GM12873 (cell line): Measurements from ENCODE around the gene SELPLG.

Source experiments
- TF ChIP-seq, protein P1 (sequence below): IDR thresholded peaks from 2 replicates; pipeline ENCODE4 v1.5.1; 2012; ENCODE audit warnings: low read depth, mild to moderate bottlenecking, moderate library complexity, low read length, control low read depth; ENCODE audit not compliant: insufficient read depth; ENCODE audit errors: missing control alignments

SELPLG gene

GRCh38 chr12:108600702-108601007 lies 33.0 kb downstream of the SELPLG start:
- TF ChIP-seq, protein P1, sequence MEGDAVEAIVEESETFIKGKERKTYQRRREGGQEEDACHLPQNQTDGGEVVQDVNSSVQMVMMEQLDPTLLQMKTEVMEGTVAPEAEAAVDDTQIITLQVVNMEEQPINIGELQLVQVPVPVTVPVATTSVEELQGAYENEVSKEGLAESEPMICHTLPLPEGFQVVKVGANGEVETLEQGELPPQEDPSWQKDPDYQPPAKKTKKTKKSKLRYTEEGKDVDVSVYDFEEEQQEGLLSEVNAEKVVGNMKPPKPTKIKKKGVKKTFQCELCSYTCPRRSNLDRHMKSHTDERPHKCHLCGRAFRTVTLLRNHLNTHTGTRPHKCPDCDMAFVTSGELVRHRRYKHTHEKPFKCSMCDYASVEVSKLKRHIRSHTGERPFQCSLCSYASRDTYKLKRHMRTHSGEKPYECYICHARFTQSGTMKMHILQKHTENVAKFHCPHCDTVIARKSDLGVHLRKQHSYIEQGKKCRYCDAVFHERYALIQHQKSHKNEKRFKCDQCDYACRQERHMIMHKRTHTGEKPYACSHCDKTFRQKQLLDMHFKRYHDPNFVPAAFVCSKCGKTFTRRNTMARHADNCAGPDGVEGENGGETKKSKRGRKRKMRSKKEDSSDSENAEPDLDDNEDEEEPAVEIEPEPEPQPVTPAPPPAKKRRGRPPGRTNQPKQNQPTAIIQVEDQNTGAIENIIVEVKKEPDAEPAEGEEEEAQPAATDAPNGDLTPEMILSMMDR, result no peak

DNA sequence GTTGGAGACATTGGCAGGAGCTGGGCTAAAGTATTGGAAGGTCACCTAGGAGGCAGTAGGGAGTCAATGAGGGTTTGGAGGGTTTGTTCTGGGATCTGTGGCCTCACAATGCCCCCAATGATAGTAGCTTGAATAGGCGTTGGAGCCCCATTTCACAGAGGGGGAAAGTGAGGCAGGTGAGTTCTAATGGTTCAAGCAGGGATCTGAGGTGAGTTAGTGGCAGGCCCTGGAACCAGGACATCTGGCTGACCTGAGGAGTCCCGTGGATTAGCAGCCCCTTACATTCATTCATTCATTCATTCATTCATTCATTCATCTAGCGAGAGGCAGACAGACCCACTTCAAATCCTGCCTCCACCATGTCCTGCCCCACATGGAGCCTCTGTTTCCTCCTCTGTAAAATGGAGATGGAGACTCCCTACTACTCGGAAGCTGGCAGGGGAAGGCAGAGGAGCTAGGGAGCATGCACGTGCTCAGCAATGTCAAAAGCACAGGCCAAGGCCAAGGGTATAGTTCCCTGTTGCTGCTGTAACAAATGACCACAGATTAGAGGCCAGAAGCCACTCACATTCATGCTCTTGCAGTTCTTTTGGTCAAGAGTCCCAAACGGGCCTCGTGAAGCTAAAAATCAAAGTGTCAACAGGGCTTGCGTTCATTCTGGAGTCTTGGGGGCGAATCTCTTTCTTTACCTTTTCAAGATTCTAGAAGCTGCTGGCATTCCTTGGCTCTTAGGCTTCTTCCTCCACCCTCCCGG lies 33.6 kb downstream of the SELPLG start:
- TF ChIP-seq, protein P1, result no peak

DNA sequence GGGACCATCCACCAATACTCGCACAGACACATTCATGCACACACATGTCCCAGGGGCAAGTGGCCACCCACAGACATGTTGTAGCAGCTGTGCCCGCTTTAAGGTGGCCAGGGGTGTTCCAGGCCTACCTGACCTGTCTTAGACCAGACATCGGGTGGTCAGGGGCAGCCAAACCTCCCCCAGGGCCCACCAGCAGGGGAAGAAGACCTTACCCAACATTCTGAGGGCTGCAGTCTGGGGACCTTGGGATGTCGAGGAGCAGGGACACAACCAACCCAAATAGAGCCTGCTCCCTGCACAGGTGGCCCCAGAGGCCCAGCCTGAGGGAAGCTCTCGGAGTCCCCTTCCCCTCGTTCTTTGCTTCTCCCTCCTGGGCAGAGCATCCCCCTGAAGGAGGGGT lies 34.2 kb downstream of the SELPLG start:
- TF ChIP-seq, protein P1, result no peak

GRCh38 chr12:108598553-108599250 lies 35.0 kb downstream of the SELPLG start:
- TF ChIP-seq, protein P1, result no peak

- TF ChIP-seq, protein P1, result no peak
These were observed 35.9 kb downstream of the SELPLG start, which contains the start of gene TMEM119 for GRCh38 chr12:108597559-108598471. Gene TMEM119, minus strand, starts transcription at chr12:108598084. Its CDS starts 5,701 bp downstream, at chr12:108592383.

DNA sequence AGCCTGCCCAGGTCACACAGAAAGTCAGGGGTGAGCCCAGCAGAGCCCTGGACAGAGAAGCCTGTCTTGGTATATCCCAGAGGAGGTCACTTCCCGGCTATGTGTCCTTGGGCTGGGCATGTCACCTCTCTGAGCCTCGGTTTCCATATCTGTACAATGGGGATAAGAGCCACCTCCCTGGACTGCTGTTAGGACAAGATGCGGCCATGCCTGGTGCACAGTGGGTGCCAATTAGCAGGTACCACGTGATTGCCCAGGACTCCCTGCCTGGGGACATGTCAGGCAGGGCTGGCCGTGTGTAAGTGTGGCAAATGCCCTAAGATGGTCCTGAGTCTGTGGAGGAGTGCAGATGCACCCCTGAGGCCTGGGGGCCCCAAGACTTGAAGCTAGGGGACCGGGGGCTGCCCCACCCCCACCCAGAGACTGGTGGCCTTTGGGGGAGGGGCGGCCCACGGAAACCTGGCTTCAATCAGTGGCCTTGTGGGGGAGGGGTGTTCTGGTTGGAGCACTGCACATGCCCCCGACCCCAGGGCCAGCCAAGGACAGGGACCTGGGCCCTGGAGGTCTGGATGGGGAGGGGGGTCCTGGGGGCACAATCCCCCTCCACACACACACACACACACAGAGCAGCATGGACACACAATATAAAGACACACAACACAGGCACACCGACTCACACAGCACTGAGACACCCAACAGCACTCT lies 36.7 kb downstream of the SELPLG start:
- TF ChIP-seq, protein P1, result no peak
